ENCODE measurements around the gene ZNF148.

ZNF148 gene

GRCh38 chr3:125353659-125354058 lies 21.5 kb downstream of the ZNF148 start:
- TF ChIP-seq CTCF (conservative IDR thresholded peaks at IDR 0.05; ENCODE audit: low read depth, low read length), result no peak
- H3K27ac ChIP-seq, result no peak overlapping the region
- H3K4me3 ChIP-seq (IDR thresholded peaks at IDR 0.05; ENCODE audit: insufficient read depth, low read depth, low read length), result no peak overlapping the region
- H3K36me3 ChIP-seq (ENCODE audit: insufficient read depth), result no peaks in the 10 kb centered on the region
- H3K27me3 ChIP-seq (ENCODE audit: insufficient read depth, low read depth), result no peaks in the 10 kb centered on the region
- peaks cover 10% of the 10 kb centered on the region for H4K20me1 ChIP-seq (ENCODE audit: insufficient read depth)
- peaks cover 25% of the 10 kb centered on the region for H3K4me1 ChIP-seq (ENCODE audit: low read depth, poor library complexity, severe bottlenecking)
- no peak overlapping the region for H2AFZ ChIP-seq (ENCODE audit: low read depth)
- H3K4me2 ChIP-seq, result no peak overlapping the region
- H3K79me2 ChIP-seq (ENCODE audit: insufficient read depth, low read depth), result peaks cover 98% of the 10 kb centered on the region
- no peak overlapping the region for H3K9ac ChIP-seq

- Histone ChIP-seq H4K20me1 (ENCODE audit: insufficient read depth) (peaks cover 12% of the 10 kb centered on the region), H3K36me3 (ENCODE audit: insufficient read depth) (no peaks in the 10 kb centered on the region), H3K79me2 (ENCODE audit: insufficient read depth, low read depth) (peaks cover 98% of the 10 kb centered on the region), H3K4me3 (IDR thresholded peaks at IDR 0.05; ENCODE audit: insufficient read depth, low read depth, low read length) (no peak overlapping the region), H3K4me2 (no peak overlapping the region), H3K27ac (no peak overlapping the region), H3K27me3 (ENCODE audit: insufficient read depth, low read depth) (no peaks in the 10 kb centered on the region), H2AFZ (ENCODE audit: low read depth) (no peak overlapping the region), H3K9ac (no peak overlapping the region), H3K4me1 (ENCODE audit: low read depth, poor library complexity, severe bottlenecking) (peaks cover 25% of the 10 kb centered on the region)
- no peak for TF ChIP-seq CTCF (conservative IDR thresholded peaks at IDR 0.05; ENCODE audit: low read depth, low read length)
Measured at GRCh38 chr3:125353128-125353527, 22.0 kb downstream of the ZNF148 start.

GRCh38 chr3:125351814-125352456 lies 23.2 kb downstream of the ZNF148 start:
- Histone ChIP-seq H3K9ac (no peak overlapping the region), H2AFZ (ENCODE audit: low read depth) (no peak overlapping the region), H3K27ac (no peak overlapping the region), H3K79me2 (ENCODE audit: insufficient read depth, low read depth) (peaks cover 98% of the 10 kb centered on the region), H4K20me1 (ENCODE audit: insufficient read depth) (peaks cover 12% of the 10 kb centered on the region), H3K36me3 (ENCODE audit: insufficient read depth) (no peaks in the 10 kb centered on the region), H3K4me1 (ENCODE audit: low read depth, poor library complexity, severe bottlenecking) (peaks cover 25% of the 10 kb centered on the region), H3K27me3 (ENCODE audit: insufficient read depth, low read depth) (no peaks in the 10 kb centered on the region), H3K4me3 (IDR thresholded peaks at IDR 0.05; ENCODE audit: insufficient read depth, low read depth, low read length) (no peak overlapping the region), H3K4me2 (peak overlapping the region; percentile 11; the same call in 1 of the 2 replicates)
- no peak for TF ChIP-seq CTCF (conservative IDR thresholded peaks at IDR 0.05; ENCODE audit: low read depth, low read length)

- Histone ChIP-seq H3K36me3 (ENCODE audit: insufficient read depth) (no peaks in the 10 kb centered on the region), H3K4me1 (ENCODE audit: low read depth, poor library complexity, severe bottlenecking) (peaks cover 25% of the 10 kb centered on the region), H4K20me1 (ENCODE audit: insufficient read depth) (peaks cover 9% of the 10 kb centered on the region; the same call in 1 of the 2 replicates), H3K4me3 (IDR thresholded peaks at IDR 0.05; ENCODE audit: insufficient read depth, low read depth, low read length) (no peak overlapping the region), H3K4me2 (no peak overlapping the region), H3K27me3 (ENCODE audit: insufficient read depth, low read depth) (no peaks in the 10 kb centered on the region), H3K79me2 (ENCODE audit: insufficient read depth, low read depth) (peaks cover 98% of the 10 kb centered on the region), H2AFZ (ENCODE audit: low read depth) (no peak overlapping the region), H3K27ac (no peak overlapping the region), H3K9ac (no peak overlapping the region)
- no peak for TF ChIP-seq CTCF (conservative IDR thresholded peaks at IDR 0.05; ENCODE audit: low read depth, low read length)
Measured at GRCh38 chr3:125351152-125351551, 24.0 kb downstream of the ZNF148 start.

Measured in KMS-11 (cell line).